NCI-H82 treated with DMSO at 0.1 percent for 48 hours (cell line): ENCODE measurements around the gene CTNNA1.
"Not testable (repeated sequence)": the region's sequence is repeated elsewhere in the genome, so short reads cannot be mapped to it uniquely, and the experiment has no call there.

ENCODE experiments used
- DNase-seq: peaks from one replicate; lab custom pipeline; 2025; ENCODE audit not compliant: unreplicated experiment; lab: John Stamatoyannopoulos, UW

The CTNNA1 gene

GRCh38 chr5:138757061-138757776 lies 4.0 kb downstream of the CTNNA1 start:
- no peak for DNase-seq

- no peak for DNase-seq
These were observed 7.4 kb downstream of the CTNNA1 start for GRCh38 chr5:138760448-138761110.

GRCh38 chr5:138761115-138761514 lies 7.9 kb downstream of the CTNNA1 start:
- not testable (repeated sequence) for DNase-seq

- not testable (repeated sequence) for DNase-seq
These were observed 8.4 kb downstream of the CTNNA1 start for GRCh38 chr5:138761670-138762069.

GRCh38 chr5:138762110-138762509 lies 8.9 kb downstream of the CTNNA1 start:
- DNase-seq: no peak

- no peak for DNase-seq
These were observed 10.0 kb downstream of the CTNNA1 start for GRCh38 chr5:138763037-138763778.

GRCh38 chr5:138770291-138770690 lies 17.1 kb downstream of the CTNNA1 start:
- no peak for DNase-seq

GRCh38 chr5:138770977-138771376 lies 17.8 kb downstream of the CTNNA1 start:
- no peak for DNase-seq

- DNase-seq: peak; percentile 2
These were observed 19.9 kb downstream of the CTNNA1 start for GRCh38 chr5:138772986-138773594.

GRCh38 chr5:138773624-138774023 lies 20.4 kb downstream of the CTNNA1 start:
- not testable (repeated sequence) for DNase-seq

GRCh38 chr5:138775034-138775433 lies 21.8 kb downstream of the CTNNA1 start:
- DNase-seq: no peak

- DNase-seq: no peak
These were observed 25.0 kb downstream of the CTNNA1 start for GRCh38 chr5:138778234-138778633.

- DNase-seq: no peak
These were observed 30.8 kb downstream of the CTNNA1 start for GRCh38 chr5:138783976-138784375.

- DNase-seq: no peak
These were observed 31.4 kb downstream of the CTNNA1 start for GRCh38 chr5:138784590-138784989.

GRCh38 chr5:138789771-138790242 lies 36.6 kb downstream of the CTNNA1 start:
- peak; percentile 53 for DNase-seq

GRCh38 chr5:138790684-138791083 lies 37.5 kb downstream of the CTNNA1 start:
- no peak for DNase-seq

- peak; percentile 34 for DNase-seq
These were observed 39.1 kb downstream of the CTNNA1 start for GRCh38 chr5:138792195-138792790.

GRCh38 chr5:138793575-138793974 lies 40.4 kb downstream of the CTNNA1 start:
- DNase-seq: no peak

- no peak for DNase-seq
These were observed 50.1 kb downstream of the CTNNA1 start for GRCh38 chr5:138803285-138803684.

GRCh38 chr5:138803935-138804334 lies 50.7 kb downstream of the CTNNA1 start:
- no peak for DNase-seq

- no peak for DNase-seq
These were observed 51.9 kb downstream of the CTNNA1 start for GRCh38 chr5:138805096-138805495.
